ENCODE measurements around the gene AKAP8.

DNA sequence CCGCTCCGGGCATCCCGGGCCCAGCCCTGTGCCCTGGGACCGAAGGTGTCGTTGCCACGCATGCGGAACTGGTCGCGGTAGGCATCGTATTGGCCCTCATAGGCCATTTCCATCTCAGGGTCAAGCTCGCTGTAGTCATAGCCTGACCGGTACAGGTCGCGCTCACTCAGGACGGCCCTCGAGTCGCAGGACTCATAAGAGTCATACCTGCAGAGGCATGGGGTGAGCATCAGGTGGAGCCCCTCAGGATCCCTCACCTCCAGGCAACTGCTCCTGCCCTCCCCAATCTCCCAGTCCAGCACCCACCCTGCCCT lies 21.8 kb upstream of the AKAP8 start:
- no peak for TF ChIP-seq POLR2AphosphoS5 (IDR thresholded peaks at IDR 0.05; ENCODE audit: low read depth, low read length)
- TF ChIP-seq POLR2A (IDR thresholded peaks at IDR 0.05; ENCODE audit: low read depth, low read length) = no peak
- no peak for TF ChIP-seq TAF1 (IDR thresholded peaks at IDR 0.05; ENCODE audit: borderline replicate concordance, low read depth, low read length)
